GM13976 (cell line): ENCODE results near the gene PPTC7.
"Not testable (repeated sequence)": the region's sequence is repeated elsewhere in the genome, so short reads cannot be mapped to it uniquely, and the experiment has no call there.

Source experiments
- DNase-seq: peaks from one replicate; pipeline ENCODE4 v3.0.0; 2012; ENCODE audit warnings: low spot score
- CTCF ChIP-seq: IDR thresholded peaks from 2 replicates; pipeline ENCODE4 v1.5.1; 2012; ENCODE audit warnings: borderline replicate concordance, mild to moderate bottlenecking; ENCODE audit not compliant: insufficient read depth; ENCODE audit errors: extremely low read depth, missing control alignments, control extremely low read depth
- in situ Hi-C: fragments of 300-500 bp; cut with MboI; formaldehyde crosslinking; loops from one replicate; pipeline ENCODE4 v1.12.0; 2022; ENCODE audit warnings: low sequenced_read_pairs, mixed read lengths, inconsistent platforms; ENCODE audit not compliant: unreplicated experiment

Gene PPTC7

DNA sequence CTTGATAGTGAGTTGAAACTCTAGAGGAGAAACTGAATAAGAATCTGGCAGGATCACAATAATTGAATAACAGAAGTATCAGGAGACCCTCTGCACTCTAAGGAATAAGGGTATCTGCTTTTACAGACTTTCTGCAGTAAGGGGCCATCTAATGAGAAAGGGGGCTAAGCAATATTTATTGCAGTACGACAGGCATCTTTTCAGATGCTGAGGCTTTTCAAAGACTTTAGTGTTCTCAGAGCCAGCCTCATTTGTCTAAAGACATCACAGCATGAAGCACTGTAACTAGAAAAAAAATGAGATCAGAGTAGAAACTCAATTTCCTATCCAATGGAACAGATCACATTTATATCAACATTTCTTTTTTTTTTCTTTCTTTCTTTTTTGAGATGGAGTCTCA is 22.2 kb downstream of the PPTC7 start:
- TF ChIP-seq CTCF: no peak
- in situ Hi-C loops: no loop called here
- no peak for DNase-seq

DNA sequence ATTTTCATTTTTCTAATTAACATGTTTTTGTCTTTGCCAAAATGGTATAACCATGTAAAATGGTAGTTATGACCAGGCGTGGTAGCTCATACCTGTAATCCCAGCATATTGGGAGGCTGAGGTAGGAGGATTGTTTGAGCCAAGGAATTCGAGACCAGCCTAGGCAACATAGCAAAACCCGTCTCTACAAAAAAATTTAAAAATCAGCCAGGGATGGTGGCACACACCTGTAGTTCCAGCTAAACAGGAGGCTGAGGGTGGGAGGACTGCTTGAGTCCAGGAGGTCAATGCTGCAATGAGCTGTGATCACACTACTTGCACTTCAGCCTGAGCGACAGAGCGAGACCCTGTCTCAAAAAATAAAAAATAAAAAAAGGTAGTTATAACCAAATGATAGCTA is 23.1 kb downstream of the PPTC7 start:
- in situ Hi-C loops: no loop called here
- TF ChIP-seq CTCF: no peak
- DNase-seq: no peak

- DNase-seq, in situ Hi-C loops: not testable (repeated sequence)
These were observed 24.2 kb downstream of the PPTC7 start for GRCh38 chr12:110558945-110559344.

DNA sequence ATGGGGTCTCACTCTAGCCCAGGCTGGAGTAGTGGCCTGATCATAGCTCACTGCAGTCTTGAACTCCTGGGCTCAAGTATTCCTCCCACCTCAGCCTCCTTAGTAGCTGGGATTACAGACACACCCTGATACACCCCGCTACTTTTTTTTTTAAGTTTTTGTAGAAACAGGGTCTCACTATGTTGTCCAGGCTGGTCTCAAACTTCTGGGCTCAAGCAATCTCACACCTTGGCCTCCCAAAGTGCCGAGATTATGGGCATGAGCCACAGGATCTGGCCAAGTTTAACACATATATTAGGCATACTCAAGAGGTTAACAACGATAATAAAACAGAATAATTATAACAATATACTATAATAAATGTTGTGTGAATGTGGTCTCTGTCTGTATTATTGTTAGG is 25.8 kb downstream of the PPTC7 start:
- no peak for DNase-seq
- in situ Hi-C loops: no loop called here
- no peak for TF ChIP-seq CTCF

GRCh38 chr12:110556705-110557104 is 26.4 kb downstream of the PPTC7 start:
- no peak for TF ChIP-seq CTCF
- in situ Hi-C loops: no loop called here
- no peak for DNase-seq

GRCh38 chr12:110555577-110556406 is 27.3 kb downstream of the PPTC7 start:
- no peak for DNase-seq
- TF ChIP-seq CTCF: no peak
- in situ Hi-C loops: no loop called here

- in situ Hi-C loops: no loop called here
- no peak for DNase-seq
- TF ChIP-seq CTCF: no peak
These were observed 28.9 kb downstream of the PPTC7 start for GRCh38 chr12:110554184-110554583.
